Astrocyte of the hippocampus (primary cell): ENCODE measurements around the gene SECTM1.

Experiments used
- DNase-seq: peaks from one replicate; pipeline ENCODE4 v3.0.0; 2011; ENCODE audit warnings: low read depth, low spot score

The SECTM1 gene

GRCh38 chr17:82315703-82316358, 17.7 kb downstream of the SECTM1 start:
- DNase-seq = no peak

DNA sequence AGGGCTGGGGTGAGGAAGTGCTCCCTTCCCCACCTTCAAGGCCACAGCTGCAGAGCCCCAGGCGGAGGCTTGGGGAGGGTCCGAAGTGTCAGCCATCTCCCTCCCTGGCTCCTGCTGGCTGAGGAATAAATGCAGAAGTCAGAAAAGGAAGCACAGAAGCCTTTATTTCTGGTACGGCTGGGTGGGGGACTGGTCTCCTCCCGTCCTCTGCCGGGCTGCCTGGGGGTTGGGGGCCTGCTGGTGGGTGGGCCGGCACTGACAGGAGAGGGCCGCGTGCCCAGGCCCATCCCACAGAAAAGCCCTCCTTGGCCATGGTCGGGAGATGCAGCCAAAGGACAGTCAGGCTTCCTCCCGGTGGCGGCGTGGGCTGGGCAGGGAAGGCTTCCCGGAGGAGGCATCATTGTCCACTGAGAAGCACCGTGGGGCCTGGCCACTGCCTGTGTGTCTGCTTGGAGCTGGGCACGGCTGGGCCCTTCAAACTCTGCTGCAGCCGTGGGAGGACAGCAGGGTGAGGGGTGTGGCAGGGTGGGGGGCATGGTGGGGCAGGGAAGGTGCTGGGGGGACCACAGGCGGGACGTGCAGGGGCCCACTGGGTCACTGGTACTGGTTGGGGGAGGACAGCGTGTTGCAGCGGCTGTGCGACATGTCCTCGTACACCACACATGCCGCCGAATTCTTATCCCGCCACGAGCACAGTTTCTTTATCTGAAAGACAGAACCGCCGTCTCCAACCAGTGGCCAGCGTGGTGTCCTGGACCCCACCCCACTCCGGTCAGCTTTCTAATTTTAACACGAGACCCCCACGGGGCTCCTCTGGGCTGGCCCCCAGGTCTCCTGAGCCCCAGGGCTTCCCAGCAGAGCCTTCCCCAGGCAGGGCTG, 18.6 kb downstream of the SECTM1 start:
- no peak for DNase-seq

- DNase-seq = no peak
Measured at GRCh38 chr17:82314012-82314726, 19.4 kb downstream of the SECTM1 start.

GRCh38 chr17:82313195-82314011, 20.2 kb downstream of the SECTM1 start:
- no peak for DNase-seq

DNA sequence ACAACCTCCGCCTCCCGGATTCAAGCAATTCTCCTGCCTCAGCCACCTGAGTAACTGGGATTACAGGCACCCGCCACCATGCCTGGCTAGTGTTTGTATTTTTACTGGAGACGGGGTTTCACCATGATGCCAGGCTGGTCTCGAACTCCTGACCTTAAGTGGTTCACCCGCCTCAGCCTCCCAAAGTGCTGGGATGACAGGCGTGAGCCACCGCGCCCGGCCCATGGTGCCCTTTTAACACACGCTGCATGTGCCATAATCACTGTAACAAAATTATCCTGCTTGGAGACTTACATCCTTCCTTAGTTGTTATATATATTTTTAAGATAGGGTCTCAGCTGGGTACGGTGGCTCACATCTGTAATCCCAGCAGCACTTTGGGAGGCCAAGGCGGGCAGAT, 21.6 kb downstream of the SECTM1 start:
- DNase-seq = no peak

DNA sequence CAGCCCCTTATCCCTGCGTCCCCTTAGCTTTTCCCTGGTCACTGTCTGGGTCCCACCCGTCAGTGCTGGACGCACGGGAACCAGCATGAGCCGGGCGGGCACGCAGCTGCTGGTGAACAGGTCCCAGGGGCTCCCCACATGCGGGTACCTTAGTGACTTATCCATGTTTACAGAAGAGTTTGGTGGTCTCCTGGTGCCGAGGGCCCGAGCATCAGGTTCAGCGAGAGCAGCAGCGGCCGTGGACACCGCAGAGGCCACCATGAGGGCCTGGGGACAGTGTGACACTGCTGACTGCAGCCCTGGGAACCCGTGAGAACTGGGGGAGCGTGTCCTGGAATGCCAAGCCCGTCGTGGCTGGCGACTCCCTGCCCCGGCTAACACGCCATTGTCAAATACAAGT, 22.7 kb downstream of the SECTM1 start:
- DNase-seq = no peak

DNA sequence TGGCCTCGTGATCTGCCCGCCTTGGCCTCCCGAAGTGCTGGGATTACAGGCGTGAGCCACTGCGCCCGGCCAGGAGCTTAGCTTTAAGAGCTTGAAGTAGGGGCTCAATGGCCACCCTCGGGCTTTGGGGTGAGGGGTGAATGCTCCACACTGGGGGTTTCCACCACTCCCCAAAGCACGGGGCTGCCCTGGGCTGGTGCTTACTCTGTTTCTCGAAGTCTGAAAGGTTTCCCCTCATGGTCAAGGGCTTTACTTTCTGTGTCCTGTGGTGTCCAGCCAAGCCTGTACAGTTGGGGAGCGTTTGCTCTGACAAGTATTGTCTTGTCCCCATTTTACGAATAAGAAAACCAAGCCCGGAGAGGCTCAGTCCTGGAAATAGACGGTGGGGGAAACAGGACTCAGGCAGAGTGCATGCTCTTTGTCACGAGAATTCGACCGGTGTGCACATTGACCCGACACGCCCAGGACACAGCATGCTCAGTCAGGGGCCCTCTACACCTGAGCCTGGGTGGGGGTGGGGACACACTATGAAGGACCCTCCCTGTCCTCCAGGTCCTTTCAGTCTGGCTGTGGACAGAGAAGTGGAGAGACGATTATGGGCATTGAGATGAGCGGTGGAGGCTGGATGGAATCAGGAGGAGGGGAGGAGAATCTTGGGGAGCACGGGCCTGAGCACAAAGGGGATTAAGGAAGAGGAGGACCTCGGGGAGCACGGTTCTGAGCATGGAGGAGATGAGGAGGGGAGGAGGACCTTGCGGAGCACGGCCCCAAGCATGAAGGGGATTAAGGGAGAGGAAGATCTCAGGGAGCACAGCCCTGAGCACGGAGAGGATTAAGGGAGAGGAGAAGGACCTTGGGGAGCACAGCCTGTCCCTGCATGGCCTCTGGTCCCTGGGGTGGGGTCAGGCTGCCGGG, 23.7 kb downstream of the SECTM1 start:
- DNase-seq = no peak

DNA sequence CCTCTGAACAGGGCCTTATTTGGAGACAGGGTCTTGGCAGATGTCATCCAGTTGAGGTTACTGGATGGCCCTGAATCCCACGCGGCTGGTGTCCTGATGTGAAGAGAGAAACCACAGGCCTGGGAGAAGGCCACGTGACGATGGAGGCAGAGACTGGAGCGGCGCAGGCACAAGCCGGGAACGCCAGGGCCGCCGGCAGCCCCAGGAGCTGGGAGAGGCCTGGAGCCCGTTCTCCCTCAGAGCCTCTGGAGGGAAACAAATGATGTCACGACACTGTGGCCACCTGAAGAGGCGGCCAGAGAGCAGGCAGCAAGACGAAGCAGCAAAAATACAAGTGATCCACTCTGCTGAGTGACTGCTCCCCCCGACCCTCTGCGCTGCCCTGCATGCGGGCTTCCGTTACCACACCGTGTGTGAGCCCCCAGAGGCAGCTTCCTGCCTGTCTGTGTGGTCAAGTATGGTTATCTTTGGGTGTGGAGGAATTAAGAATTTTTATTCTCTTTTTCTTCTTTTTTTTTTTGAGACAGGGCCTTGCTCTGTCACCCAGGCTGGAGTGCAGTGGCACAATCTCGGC, 27.8 kb downstream of the SECTM1 start:
- no peak for DNase-seq

DNA sequence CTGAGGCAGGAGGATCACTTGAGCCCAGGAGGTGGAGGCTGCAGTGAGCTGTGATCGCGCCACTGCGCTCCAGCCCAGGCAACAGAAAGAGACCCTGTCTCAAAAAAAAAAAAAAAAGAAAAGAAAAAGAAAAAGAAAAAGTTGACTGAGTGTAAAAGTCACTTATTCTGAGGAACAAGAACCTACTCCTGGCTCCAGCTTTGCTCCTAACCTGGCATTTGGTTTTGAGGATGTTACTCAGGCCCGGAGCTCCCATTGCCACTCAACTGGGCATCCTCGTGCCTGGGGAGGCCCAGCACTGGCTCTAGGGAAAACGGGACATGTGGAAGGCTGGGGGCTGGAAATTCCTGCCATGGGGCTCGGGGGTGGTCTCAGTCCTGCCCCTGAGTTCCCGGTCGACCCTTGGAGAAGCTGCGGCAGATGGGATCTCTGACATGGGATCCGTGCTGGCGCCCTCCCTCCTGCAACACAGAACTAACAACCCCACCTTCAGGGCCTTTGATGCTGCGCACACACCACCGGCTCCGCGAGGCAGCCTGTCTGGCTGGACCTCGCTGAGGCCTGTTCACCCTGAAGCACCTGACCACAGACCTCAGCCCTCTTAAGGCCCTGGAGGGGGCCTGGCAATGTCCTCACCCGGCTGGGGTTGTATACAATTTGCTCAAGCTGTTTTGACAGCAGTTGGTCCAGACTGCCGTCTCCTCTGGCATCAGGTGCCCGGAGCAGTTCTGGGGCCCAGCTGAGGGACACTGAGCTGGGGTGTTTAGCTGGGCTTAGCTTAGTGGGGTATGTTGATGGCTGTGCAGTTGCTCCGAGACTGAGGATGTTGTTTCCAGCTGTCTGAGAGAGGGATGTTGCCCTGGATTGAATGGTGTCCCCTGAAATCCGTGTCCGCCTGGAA, 28.5 kb downstream of the SECTM1 start:
- no peak for DNase-seq

DNA sequence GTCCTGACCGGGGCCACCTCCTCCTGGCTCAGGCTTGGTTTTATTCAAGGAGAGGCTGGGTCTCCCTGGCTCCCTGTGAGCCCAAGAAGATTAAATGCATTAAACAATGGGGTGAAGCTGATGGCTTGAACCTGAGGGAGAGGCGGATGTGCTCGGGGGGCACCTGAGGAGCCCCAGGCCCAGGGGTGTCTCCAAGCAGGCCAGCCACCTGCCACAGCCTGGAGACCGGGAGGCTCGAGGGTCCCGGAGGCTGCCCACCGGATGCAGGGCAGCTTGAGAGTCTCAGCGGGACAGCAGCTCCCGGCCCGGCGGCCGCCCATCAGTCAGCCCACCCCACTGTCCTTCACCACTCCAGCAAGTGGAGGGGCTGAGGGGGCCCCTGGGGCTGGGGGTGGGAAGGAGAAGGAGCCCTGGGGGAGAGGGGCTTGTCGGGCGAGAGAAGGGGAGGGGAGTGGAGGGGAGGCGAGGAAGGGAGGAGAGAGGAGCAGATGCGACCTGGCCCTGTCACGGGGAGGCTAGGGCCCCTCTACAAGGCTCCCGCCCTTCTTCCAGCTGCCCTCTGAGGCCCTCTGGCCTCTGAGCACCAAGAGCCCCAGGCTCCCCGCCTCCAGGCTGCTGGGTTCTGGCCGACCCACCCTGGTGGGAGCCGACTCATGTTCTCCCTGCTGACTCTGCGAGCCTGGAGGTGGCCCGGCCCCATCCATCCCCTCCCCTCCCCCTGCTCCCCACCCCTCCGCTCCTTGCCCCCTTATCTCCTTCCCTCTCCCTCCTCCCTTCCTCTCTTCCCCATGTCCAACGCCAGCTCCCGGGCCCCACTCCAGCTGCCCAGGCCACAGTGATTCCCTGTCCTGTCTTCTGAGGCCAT, 29.4 kb downstream of the SECTM1 start:
- DNase-seq = no peak

- no peak for DNase-seq
Measured at GRCh38 chr17:82302991-82303943, 30.3 kb downstream of the SECTM1 start.

DNA sequence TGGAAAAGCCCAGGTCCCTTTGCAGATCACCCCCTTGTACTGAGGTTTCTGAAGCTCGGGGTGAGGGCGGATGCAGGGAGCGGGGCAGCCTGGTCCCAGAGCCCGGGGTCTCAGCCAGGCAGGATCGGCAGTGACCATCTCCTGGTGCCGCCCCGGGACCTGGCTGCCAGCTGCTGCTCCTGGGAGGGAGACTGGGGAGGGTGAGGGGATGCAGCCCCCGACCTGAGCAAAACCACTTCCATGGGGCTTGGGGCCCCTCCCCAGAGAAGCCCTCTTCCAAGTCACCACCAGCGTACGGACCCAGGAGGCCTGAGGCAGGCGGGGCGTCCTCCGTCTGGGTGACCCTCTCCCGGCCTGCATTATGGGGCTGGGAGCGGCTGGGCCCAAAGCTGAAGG, 31.0 kb downstream of the SECTM1 start:
- no peak for DNase-seq

DNA sequence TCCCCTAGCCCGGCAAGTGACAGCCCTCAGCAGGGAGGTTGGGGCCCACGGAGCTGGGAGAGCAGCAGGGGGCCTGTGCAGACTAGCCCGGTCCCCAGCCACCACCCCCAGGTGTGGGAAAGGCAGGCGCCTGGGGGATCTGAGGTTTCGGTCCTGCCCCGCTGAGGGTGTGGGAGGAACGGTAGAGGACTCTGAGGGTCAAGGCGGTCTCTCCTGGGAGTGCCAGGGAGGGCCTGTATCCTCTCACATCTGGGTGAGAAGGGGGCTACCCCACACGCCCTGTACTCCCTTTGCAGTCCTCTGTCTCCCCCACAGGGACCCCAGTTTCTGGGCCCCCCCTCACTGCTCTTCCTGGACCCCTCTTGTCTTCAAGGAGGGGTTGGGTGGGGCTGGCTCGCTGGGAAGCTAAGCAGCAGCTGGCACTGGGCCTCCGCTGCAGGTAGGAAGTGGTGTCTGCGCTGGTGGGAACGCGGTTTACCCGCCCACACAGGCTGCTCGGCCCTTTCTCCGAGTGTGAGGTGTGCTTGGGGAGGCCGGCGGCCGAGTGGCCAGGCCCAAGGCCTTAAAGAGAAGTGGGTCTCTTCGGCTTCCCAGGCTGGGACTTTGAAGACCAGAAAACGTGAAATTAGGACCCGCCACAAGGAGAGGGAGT, 31.5 kb downstream of the SECTM1 start:
- DNase-seq = no peak

GRCh38 chr17:82301300-82301915, 32.2 kb downstream of the SECTM1 start:
- no peak for DNase-seq

- peak; percentile 84 for DNase-seq
Measured at GRCh38 chr17:82300707-82301270, 32.8 kb downstream of the SECTM1 start.

- no peak for DNase-seq
Measured at GRCh38 chr17:82300228-82300627, 33.3 kb downstream of the SECTM1 start.
